DMS53 treated with DMSO at 0.1 percent for 48 hours (cell line): ENCODE measurements around the gene RTF2.

Experiments
- DNase-seq: peaks from one replicate; lab custom pipeline; 2025; ENCODE audit not compliant: unreplicated experiment; lab: John Stamatoyannopoulos, UW

The RTF2 gene

DNA sequence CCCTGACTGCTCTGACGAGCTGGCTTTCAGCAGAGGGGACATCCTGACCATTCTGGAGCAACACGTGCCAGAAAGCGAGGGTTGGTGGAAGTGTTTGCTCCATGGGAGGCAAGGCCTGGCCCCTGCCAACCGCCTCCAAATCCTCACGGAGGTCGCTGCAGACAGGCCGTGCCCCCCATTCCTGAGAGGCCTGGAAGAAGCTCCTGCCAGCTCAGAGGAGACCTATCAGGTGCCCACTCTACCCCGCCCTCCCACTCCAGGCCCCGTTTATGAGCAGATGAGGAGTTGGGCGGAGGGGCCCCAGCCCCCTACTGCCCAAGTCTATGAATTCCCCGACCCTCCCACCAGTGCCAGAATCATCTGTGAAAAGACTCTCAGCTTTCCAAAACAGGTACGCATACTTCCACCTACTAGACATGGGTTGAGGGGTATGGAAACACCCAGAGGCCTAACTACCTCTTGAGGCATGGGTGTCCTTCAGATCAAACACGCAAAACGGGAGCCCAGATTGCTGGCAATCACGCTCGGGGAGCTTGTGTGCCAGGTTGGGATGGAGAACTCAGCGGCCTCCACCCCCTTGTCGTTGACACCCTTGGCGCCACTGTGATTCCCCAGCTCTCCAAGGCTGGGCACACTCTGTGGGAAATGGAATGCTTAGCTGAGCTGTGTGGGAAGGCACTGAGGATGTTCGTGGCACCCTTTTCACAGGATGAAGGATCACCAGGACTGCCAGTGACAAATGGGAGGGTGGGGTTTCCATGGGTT lies 31.0 kb upstream of the RTF2 start:
- DNase-seq, result no peak

DNA sequence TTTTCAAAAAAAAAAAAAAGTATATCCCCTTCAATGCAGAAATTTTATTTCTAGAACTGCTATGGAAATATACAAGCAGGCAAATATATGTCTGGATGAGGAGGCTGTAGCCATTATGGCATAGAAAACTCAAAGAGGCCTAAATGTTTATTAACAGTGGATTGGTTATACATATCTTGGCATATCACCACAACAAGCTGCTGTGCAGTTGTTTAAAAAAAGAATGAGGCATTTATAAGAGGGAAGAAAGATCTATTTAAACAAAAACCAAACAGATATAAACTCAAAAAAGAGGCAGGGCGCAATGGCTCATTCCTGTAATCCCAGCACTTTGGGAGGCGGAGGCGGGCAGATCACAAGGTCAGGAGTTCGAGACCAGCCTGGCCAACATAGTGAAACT lies 30.1 kb upstream of the RTF2 start:
- no peak for DNase-seq

DNA sequence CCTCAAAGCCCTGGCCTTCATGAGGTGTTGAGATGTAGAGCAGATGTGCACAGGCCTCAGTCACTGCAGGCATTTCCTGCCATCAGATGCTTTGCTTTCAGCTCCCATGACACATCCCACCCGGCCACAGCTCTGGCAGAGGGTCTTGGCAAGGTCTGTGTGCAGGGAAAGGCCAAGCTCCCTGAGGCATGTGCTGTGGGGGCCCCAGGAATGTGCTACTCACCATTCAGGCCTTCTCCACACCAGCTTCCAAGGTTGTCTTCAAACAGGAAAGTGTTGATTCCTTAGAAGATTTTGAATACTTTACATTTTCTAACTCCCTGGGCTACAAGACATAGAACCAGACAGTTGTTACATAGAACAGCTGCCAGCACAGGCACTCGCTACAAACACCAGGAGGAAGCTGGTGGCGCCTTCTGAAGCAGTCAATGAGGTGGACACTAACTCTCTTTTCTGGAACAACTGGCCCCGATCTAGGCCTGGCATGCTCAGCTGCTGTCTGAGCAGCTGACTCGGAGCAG lies 28.6 kb upstream of the RTF2 start:
- no peak for DNase-seq

DNA sequence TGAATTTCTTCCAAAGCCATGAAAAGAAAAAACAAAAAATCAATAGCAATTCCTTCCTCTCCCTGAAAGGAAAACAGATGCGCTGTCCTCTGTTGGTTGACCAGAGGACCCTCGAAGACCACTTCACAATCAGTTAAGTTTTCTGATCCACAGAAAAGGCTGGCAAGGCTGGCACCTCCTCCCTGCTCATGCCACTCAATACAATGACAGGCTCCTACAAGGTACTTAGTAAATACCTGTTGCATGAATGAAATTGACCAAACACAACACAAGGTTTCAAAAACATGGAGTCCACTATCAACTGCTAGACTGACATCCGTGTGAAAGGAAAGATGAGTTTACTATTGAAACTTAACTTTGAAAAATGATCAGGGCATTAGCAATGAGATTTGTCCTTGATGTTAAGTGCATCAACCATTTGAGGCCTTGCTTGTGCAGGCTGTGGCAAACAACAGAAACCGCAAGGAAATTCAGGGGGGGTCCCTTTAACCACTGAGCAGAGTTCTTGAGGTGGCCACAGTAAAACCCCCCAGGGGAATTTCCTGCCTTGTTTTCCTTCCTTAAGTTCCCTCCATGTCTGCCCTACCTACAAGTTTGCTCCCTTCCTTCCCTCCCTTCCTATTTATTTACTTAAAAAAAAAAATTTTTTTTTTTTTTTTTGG lies 27.9 kb upstream of the RTF2 start:
- DNase-seq, result no peak

DNA sequence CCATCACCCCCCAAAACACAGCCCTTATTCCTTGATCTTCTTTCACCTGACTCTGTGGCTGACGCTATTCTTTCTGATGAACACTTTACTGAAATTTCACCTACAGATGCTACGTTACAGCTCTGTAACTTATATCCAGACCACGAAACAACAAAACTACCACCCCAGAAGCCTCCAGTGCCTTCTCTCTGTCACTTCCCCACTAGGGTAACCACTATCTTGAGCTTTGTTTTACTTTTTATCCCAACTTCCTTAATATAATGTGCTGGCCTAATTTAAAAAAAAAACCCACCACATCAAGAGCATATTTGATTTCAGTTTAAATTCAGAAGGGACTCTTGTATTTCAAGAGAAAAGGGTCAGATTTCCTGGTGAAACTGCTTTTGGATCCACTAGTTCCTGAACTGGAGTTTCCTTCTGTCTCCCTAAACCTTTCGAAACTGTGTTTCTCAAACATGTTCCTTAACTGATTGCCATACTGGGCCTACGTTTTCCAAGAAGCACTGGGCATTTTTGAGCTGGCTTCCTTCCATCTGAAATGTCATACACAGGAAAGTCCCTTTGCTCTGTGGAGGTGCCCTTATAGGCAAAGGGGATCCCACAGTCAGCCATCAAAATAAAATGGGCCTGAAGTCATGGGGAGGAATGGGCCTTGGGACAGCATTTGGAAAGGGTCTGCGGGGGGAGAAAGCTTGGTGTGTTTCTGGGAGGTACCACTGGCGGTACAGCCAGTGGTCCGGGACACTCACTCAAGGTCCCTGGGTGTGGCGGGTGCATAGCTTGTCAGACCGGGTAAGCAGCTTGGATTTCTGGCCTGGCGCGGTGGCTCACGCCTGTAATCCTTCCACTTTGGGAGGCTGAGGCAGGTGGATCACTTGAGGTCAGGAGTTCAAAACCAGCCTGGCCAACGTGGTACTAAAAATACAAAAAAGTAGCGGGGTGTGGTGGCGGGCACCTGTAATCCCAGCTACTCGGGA lies 25.8 kb upstream of the RTF2 start:
- DNase-seq, result no peak

DNA sequence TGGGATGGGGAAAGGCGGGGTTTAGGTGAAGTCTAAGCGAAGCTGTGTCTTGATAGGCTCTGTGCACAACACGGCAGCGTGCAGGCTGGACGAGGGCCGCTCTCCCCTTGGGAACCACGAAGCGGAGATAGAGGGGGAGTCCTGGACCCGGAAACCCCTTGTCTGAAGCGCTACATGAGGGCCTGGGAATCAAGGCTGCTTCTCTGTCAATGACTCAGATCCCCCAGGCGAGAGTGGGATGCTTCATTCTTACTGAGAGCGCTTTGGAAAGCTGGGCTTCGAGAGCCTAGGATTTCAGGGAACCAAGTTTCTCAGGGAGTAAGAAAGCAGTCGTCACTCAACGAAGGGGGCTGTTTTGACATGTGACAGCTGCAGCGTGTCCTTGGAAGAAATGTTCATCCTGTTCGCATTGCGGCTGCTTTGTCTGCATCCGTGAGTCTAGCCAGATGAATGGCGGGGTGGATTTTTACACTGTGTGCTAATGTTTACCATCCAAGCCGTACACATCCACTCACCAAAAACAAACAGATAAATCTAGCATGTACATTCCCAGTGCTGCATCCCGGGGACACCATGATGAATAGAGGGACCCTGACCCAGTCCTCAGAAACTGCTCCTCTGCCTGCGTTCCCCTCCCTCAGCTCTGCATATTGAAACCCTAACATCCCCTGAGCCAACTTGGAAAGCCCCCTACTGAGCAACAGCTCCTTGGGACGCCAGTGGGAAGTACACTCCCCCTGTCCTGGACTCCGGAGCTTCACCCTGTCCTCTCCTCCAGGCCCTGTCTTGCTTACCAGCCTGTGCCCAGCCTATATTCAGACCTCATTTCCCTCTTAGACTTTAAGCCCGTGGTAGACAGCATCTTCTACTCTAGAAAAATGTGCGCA lies 24.5 kb upstream of the RTF2 start:
- DNase-seq, result no peak

DNA sequence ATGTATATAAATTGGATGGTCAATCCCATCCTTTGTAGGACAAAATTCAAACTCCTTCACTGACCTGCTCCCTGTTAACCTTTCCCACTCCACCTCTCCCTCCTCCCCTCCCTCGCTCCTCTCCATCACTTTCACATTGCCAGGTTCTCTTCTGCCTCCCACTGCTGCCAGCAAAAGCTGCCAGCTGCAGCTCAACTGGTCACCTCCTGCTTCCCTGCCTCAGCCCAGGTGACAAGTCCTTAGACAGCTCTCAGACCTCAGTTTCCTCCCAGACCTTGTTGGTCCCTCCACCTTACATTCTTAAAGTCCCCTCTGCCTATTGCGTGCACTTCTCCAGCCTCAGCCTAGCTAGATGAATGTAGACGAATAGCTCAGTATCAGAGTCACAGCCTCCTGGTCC lies 23.3 kb upstream of the RTF2 start:
- no peak for DNase-seq

DNA sequence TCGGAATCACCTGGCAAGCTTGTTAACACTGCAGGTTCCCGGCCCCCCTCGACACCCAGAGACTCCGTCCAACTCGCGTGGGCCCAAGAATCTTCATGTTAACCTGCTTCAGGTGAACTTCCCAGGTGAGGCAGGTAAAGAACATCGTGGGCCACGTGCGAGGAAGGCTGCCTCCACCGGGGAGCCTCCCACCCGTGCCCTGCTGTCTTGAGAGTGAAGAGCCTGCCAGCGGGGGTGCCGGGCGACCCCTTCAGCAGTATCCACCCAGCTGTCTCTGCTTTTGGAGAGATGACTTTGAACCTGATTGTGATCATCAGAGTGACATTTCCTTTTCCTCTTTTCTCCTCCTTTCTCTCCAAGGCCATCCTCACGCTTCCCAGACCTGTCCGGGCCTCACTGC lies 22.9 kb upstream of the RTF2 start:
- no peak for DNase-seq

DNA sequence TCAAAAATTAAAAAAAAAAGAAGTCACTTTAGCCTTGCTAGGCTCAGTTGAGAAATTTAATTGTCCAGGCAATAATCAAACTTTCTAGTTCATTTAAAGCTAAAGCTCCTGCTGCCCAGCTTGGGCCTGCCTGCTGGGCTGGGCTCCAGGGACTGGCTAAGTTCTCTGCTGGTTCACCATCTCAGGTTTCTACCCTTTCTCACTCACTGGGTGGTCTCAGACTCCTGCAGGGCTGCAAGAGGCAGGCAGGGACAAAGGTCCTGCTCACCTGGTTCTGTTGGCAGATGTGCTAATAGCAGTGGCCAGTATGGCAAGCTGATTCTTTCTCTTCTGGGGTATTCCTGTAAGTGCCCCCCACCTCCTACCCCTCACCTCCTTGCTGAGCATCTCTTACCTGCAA lies 21.2 kb upstream of the RTF2 start:
- DNase-seq, result no peak

DNA sequence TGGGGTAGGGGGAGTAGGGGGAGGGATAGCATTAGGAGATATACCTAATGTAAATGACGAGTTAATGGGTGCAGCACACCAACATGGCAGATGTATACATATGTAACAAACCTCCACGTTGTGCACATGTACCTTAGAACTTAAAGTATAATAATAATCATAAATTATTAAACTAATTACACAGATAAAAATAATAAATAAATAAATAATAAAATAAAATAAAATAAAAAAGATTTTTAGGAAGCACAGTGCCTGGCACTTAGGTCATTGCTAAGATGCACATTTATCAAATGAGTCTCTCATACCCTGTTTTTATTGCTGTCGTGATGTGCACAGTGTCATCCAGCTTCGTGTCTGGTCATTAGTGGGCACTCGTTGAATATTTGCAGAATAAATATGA lies 19.0 kb upstream of the RTF2 start:
- DNase-seq, result no peak

DNA sequence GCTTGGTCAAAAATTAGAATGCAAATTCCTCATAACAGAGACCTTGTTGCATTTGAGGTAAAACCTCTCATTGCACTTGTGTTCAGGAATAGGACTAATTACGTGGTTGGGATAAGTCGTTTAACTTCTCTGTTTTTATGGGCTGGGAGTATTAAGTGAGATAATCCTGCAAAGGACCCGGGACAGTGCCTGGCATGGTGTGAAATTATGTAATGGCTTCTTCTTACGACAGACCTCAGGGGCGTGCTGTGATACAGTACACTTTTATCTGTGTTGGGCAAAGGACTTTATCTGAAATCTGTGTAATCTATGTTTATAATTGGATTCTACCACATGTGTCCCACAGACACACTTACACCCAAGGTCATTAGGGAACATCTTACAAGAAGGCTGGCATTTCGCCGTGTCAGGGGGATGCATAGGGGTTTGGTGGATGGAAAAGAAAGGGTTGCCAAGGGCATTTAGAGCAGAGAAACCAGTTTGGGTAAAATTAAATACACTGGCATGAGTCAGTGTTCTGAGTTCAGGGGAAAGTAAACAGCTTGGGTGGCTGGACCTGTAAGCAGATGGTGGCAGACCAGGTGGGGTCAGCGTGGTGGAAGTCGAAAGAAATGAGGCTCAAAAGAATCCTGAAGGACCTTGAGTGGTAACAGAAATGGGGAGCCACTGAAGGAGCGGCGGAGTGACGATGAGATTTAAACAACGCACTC lies 17.2 kb upstream of the RTF2 start:
- no peak for DNase-seq

DNA sequence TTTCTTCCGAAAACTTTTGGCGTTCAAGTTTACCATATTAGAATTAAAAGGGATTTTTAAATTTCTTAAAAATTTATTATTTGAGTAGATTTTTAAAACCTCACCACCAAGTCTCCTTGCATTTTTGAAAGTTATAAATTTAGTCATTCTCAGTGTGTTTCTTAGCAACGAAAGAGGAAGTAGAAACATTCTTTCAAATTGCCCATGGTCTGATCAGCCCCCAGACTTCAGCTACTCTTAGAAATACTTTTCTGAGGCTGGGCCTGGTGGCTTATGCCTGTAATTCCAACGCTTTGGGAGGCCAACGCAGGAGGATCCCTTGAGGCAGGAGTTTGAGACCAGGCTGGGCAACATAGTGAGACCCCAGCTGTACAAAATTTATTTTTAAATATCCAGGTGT lies 15.1 kb upstream of the RTF2 start:
- no peak for DNase-seq

DNA sequence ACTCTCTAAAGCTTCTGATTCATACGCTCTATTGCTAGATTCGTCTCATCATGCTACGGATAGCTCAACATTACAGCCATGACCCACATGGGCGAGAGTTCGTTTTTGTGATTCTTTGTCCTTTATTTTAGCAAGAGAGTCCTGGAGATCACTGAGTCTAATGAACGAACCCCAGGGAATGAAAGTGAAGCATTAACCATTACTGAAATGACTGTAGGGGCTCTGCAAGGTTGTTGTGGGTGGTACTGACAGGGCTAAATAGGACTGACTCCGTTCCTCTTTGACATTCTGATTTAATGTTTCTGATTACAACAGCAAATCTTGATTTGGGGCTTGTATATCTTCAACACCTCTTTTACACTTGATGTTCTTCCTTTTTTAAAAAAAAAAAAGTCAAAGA lies 13.7 kb upstream of the RTF2 start:
- no peak for DNase-seq

DNA sequence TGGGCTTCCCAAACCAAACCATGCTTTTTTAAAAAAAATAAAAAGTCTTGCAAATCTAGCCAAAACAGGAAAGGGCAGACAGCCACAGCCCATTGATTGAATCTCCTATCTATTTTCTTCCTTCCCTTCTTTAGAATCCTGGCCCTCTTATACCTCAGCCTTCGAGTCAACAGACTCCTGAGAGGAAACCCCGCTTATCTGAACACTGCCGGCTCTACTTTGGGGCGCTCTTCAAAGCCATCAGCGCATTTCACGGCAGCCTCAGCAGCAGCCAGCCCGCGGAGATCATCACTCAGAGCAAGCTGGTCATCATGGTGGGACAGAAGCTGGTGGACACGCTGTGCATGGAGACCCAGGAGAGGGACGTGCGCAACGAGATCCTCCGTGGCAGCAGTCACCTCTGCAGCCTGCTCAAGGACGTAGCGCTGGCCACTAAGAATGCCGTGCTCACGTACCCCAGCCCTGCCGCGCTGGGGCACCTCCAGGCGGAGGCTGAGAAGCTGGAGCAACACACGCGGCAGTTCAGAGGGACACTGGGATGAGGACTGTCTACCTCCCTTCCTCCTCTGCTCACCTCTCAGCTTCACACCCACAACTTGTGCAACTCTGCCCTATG lies 10.1 kb upstream of the RTF2 start:
- no peak for DNase-seq

DNA sequence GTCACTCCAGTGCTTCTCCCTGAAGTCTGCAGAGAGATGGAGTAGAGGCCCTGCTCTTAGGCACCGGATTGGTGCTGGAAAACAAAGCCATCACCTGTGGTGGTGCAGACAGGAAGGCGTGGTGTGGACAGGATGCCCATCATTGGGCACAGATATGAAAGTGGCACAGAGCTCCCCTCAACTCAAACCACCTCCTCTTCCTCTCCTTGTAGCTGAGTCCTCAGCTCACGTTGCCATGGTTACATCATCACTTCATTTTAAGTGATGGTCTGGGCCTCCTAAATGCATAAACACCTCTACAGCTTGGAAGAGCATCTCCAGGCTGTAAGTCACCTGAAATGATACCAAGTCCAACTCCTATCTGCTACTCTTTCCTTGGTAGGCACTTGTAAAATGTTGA lies 8.0 kb upstream of the RTF2 start:
- DNase-seq, result no peak

DNA sequence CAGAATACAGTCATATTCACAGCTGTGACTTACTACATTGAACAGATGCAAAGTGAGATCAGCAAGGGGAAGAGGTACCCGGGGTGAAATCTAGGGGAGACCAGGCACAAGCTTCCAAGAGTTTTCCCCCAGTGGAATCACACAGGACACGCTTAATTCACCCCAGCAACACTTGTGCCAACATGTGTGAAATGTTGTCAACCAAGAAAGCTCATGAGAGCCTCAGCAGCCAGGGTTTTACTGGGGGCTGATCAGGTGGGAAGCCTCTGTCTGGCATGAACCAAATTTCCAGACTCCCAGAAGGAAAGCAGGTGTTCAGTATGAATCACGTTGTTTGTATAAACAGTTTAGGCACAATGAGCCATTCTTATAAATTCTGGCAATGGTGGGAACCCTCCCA lies 6.9 kb upstream of the RTF2 start:
- no peak for DNase-seq

DNA sequence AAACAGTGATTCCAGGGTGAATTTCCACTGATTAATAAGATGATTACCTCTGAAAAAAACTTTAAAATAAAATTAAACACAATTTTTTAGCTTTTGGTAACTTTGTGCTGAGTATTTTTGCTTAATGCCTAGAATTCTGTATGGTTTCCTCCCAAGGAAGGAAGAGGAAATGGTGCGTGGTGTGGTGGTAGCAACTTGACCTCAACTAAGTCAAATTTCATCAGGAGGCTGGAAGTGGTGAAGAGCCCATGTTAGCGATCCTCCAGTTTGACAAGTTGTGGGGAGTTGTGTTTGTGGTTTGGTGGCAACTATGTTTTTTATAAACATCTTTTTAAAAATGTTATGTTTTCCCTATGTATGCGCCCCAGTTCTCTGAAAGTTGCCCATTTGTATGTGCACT lies 5.0 kb upstream of the RTF2 start:
- no peak for DNase-seq

DNA sequence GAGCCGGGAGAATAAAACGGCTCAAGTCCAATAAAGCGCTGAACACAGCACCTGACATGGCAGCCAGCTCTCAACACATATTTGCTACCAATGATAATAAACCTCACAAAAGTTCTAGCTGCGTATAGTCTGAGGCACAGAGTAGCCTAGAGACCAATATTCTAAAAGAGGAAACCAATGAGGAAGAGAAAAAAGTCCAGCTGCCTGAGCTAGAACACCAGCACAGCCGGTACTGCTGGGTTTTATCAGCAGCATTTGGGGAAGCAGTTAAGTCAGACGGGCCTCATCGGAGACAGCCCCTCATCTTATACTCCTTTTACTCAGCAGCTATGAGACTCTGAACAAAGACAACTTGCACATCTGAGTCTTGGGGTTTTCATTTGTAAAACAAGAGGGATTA lies 2.4 kb upstream of the RTF2 start:
- no peak for DNase-seq

DNA sequence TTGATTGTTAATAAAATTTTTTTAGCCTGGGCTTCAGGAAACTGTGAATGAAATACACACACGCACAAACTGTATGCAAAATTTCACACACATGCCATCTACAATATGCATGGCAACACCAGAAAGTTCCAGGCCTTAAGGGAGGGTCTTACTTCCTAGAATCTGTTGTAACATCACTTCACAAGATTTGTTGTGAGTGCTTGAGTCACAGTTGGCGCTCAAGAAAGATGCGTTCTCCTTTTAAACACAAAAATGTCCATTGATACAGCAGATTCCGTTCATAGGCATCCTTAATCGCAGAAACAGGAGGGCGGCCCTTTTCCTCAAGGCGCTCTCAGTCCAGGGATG lies 485 bp upstream of the RTF2 start:
- DNase-seq, result no peak

DNA sequence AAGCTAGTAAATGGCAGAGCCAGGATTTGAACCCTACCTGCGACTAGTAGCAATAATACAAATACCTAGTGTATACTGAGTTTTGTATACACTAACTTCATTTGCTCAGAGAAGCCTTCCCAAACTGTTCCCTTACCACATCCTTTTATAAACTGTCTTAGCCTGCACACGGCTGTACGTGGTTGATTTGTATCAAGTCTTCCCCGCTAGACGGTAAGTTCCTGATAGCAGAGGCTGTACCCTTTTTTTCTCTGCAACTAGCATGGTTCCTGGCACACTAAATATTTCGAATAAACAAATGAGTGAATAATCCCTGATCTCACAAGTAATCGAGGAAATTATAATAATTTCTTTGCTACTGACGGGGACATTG lies 636 bp downstream of the RTF2 start:
- DNase-seq, result no peak
